HG03108 (cell line): Measurements from ENCODE around the gene TRPM3.

Source experiments
- ATAC-seq: cut with Tn5 transposase; IDR thresholded peaks from one replicate; pipeline ENCODE4 v1.9.1; 2021; ENCODE audit warnings: moderate library complexity; ENCODE audit not compliant: unreplicated experiment

Gene TRPM3

DNA sequence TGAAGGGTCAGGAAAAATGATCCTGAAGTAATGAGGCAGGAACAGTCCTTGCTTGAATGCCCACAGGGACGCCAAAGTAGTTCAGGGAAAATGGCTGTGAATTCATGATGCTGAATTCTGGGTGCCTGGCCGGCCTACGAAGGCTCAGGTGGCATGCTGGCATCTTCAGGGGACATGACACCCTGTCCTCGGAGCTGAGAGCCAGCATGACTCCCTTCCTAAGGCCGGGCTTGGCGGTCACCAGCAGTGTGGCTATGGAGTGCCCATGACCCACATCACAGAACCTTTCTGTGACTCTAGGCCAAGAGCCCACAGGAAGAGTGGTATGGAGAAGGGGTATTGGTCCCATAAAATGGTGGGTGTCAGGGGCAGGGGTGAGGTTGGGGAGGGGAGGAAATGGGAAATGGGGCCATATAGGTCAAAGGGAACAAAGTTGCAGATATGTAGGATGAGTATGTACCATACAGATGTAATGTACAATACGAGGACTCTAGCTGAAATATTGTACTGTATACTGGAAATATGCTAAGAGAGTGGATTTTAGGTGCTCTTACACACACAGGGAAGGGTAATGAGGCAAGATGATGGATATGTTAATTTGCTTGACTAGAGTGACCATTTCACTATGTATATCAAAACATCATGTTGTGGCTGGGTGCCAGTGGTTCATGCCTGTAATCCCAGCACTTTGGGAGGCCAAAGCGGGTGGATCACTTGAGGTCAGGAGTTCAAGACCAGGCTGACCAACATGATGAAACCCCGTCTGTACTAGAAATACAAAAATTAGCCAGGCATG is 504.2 kb downstream of the TRPM3 start:
- no peak for ATAC-seq

DNA sequence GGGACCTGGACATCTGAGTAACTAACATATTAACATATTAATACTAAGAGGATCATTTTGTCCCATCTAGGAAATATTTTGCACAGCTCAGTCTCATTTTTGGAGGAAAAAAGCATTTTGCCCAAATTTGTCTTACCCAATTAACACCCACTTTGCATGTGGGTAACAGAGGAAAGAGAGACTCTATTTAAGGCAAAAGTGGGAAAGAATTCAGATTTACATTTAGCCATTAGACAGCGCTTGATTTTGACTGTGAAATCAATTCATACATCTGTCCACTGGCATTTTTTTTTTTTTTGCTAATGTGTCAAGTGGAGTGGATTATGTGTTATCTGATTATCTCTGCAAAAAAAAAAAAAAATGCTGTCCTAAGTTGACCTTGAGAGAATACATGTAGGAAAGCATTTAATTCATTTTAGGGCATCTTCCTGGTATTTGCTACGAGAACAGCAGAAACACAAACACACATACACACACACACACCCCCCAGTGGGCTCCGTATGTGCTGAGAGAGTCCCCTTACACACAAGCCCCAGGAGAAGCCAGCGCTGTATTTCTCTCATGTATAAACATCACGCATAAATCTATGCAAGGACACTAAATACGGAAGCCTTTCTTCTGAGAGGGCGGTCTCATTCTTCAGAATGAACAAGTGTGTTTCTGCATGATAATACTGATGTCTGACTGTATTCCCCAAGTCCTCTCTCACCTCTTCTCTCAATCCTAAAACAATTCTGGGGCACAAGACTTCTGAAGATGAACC is 505.0 kb downstream of the TRPM3 start:
- ATAC-seq: no peak

DNA sequence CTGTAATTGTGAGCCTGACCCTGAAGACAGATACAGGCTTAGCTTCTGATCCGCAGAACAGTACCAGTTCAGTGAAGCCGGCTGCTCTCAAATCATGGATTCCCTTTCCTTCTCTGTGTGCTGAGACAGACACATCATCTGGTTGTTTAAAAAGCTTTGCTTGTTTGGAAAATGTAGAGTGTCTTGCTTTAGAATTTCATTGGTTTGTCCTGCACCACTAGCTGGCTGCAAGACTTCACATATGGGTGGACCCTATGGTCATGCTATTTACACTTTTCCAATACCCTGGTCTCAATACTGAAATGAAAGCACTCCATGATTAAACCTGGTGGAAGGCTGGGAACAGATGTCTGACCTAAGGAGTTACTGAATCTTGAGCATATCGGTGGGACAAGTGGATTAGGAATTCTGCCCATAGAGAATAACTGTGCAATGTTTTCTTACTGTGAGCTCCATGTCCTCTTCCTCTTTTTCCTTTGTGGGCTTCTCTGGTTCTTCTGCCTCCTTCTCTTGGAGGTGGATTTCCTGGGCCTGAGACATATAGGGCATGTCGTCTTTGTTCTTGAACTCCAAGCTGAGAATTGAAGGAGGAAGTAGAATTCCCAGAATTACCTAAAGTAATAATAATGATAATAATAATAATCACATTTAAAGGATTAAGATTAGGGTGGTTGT is 505.8 kb downstream of the TRPM3 start:
- ATAC-seq: no peak

DNA sequence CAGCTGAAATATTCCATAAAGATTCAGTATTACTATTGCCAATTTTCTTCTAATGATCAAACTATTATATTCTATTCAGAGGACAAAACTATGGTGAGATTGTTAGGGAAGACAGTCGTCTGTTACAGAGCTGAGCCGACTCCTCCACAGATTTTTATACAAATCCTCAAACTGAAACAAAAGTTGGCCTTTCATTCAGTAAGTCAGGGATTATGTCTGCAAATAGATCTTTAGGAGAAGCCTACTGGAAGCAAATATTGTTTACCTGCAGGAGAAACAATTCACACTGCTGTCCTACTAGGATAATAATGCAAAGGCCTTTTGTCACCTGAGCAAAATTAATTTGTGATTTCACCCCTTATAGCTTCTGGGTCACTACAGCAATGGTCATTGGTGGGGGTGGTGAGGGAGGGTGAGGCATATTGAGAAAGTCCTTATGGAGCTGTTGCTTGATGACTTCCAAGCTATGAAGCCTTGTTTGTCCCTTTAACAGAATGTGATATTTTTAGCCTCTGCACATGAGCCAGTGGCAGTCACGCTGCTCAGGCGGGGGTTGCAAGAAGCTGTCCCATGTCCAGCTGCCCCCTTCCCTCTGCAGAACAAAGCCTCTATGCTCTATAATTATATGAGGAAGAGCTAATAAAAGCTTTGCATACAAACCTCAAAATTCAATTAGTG is 506.5 kb downstream of the TRPM3 start:
- ATAC-seq: no peak

DNA sequence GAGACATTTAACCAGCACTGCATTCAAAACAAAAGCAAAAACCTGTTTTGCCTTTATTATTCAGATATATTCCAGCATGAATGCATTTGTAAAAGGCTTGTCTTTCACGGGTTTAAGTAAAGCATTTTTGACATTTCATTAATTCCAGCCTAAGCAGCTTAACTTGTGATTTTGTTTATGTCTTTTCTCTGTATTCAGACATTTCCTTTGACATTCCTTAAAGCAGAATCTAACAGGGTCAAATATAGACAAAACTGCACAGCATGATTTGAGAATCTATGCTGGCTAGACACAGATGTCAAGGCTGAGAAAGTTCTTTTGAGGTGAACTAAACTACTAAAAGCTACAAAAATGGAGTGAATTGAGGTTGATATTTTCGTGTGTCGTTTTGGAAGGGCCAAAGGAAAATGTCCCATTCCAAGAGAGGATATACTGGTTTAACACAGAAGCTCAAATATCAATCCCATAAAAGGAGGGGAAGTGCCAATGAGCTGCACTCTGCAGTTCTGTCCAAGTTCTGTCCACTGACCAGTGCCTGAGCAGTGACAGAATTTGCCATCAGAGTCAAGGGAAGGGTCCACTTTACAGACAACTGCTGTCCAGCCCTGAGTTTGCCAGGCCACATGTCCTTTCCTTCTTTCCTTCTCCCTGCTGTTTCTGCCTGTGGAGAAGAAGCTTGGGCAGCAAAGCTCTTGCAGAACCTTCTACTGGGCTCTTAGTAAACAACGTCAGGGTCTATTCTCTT is 508.2 kb downstream of the TRPM3 start:
- ATAC-seq: no peak

DNA sequence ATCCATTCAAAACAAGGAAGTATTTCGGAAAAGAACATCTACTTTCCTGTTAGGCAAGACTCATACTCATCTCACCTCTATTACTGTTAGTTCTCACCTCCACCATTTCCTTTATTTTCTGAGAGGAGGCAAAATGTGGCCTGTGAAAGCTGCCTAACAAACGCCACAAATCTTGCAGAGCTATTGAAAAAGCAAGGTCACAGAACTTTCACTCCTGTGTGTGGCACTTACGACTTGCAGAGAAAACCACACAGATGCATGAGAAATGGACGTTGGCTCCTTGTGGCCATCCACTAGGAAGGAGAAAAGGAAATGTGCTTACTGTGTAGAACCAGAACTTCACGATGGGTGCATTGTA is 511.2 kb downstream of the TRPM3 start:
- no peak for ATAC-seq

DNA sequence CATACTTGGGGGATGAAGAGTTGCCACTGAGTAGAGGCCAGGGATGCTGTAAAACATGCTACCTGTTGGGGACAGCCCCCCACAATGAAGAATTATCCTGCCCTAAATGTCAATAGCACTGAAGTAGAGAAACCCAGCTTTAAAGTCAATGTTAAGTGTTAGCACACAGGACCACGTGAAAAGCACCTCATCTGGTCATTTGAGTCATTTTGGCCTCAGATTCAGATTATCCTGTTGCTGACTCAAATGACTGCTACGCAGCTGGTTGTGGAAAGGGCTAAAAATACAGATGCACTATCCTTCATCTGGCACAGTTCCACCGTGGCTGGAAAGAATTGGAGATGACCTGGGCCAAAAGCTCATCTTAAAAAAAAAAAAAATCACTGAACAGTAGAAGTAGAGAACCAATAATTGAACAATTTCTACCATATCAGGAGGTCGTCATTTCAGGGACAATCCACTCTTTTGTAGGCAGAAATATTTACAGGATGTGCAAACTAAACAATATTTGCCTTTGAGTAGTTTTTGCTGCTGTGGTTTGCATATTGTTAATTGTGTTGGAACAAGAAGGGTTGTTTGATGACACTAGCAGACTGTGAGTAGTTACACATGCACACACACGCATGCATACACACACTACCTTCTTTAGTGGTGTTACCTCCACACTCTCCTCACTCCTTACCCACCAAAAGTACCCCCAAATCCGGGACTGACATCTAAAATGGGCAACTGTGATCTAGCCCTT is 511.7 kb downstream of the TRPM3 start:
- no peak for ATAC-seq

DNA sequence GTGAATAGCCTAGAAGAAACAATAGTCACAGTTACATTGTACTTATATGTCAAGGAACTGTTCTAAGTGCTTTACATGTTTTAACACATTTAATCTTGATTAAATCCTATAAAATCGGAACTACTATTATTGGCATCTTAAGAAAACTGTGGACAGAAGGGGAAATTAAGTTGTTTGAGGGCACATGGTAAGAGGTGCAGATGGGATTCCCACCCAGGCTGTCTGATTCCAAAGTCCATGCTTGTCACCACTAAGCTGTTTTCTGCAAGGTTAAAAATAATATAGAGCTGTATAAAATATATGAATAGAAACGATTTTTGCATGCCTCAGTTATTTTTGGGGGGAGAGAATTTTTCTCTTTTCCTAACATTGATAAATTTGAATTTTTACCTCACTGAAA is 512.4 kb downstream of the TRPM3 start:
- no peak for ATAC-seq

DNA sequence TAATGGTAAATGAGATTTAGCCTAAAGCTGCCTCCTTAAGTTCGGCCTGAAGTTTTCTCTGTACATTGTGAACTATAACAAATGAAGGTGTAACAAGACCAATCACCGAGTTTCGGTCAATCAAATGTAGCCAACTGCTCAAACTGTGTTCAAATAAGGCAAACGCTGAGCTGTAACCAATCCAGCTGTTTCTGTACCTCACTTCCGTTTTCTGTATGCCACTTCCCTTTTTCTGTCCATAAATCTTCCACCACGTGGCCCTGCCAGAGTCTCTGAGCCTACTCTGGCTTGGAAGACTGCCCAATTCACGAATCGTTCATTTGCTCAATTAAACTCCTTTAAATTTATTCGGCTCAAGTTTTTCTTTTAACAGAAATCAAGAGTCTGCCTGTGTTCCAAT is 513.5 kb downstream of the TRPM3 start:
- ATAC-seq: no peak

DNA sequence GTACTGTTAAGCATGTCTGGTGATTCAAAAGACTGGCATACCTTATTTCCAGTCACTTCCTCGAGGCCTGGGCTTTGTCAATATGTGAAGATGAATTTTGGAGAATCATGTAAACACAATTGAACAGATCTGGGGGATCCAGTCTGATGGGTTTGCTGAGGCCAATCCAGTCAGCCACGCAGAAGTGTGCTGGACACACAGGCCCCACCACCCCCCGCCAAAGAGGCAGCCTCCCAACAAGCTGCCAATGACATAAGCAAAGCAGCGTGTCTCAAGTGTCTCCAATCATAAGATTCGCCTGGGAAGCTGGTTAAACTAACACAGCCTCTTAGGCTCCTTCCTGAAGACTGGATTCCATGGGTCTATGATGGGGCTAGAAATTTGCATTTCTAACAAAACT is 514.1 kb downstream of the TRPM3 start:
- ATAC-seq: no peak

DNA sequence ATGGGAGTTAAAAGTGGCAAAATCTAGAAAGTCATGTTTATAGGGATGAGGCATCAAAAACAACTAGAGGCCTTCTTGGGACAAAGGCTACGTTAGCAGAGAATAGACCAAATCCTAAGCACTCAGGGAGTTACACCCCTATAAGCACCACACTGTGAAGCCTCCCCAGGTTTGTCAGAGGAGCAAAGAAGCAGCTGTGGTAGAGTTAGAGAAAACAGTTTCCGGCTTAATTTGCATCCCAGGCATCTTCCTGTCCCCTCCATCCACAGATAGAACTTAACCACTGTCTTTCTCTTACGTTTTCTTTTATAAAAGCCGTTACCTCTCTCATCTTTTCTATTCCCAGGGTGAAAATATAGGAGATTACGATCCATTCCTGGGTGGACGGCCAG is 518.4 kb downstream of the TRPM3 start:
- no peak for ATAC-seq

DNA sequence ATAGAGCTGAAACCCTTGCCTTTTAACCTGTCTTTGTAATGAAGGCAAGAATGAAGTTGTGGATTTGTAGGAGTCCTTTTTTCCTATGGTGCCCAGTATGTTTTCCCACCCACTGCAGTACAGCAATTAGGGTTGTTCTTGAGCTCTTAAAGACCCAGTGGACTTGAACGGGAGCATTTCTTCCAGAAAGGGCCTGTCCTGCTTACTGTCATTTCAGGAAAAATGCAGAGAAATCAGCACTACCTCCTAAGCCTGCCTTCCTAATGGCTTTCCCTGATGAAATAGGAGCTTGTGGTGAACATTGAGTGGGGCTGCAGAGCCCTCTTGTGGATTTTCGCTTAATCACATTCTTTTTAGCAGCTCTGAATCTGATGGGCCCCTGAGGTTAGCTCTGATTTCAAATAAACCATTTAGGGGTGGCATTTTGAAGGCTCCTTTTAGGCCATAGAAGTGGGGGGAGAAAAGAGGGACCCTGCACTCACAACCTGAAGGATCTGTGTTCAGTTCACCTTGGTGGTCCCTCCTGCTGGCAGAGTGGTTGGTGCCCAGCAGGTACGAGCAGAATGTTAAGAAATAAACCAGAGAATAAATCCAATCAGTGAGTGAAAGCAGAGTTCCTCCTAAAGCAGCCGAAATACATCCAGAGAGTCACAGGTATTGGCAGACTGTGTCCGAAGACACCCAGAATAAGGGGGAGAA is 519.0 kb downstream of the TRPM3 start:
- ATAC-seq: peak; percentile 50

DNA sequence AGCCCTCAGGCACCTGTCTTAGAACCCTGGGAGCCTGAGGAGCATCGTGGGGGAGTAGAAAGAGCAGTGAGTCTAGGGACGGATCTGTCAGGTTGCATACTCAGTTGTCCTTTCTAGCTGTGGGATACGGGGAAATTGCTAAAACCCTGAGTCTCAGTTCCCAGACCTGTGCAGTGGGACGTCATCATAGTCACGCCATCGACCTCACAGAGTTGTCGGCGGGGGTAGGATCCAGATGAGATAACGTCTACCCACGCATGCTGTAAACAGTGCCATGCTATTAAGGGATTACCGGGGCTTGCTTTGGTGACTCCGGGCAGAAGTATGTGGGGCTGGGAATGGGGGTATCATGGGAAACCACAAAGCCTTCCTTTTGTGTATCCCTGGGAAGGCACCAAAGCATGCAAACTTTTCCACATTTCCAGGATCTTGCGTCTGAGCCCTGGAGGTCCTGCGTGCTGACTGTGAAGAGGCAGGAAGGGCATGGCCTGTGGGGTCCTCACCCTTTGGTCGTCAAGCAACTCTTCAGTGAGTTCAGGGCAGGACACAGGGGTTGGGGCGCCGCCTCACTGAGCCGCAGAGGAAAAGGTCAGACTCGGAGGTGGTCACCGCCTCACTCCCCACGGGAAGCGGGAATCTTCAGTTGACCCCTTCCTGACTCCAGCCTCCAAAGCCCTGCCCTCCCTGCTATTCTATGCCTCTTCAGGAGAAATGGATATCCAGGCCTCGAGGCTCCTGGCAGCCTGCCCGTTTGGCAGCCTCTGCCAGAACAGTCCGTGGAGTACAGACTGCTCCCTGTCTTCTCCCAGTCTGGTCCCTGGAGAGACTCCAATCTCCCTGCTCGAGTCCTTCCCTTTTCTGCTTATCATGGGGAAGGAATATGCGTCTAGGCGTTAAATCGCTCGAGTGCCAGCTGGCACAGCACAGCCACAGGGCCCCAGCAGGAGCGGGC is 520.1 kb downstream of the TRPM3 start:
- ATAC-seq: no peak

DNA sequence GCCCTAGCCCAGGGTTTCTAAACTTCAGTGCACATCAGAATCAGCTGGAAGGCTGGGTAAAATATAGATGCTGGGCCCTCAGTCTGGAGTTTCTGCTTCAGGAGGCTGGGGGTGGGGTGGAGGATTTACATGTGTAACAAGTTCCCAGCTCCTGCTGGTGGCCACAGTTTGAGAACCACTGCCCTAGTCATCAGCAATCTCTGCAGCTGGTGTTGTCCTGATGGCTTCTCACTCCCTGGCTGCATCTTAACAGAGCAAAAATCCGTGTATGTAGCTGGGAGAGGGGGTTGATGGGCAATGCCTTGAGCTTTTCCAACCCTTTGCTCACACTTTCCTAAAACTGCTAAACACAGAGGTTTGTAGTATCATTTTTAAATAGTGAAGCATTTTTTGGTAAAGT is 520.9 kb downstream of the TRPM3 start:
- no peak for ATAC-seq

DNA sequence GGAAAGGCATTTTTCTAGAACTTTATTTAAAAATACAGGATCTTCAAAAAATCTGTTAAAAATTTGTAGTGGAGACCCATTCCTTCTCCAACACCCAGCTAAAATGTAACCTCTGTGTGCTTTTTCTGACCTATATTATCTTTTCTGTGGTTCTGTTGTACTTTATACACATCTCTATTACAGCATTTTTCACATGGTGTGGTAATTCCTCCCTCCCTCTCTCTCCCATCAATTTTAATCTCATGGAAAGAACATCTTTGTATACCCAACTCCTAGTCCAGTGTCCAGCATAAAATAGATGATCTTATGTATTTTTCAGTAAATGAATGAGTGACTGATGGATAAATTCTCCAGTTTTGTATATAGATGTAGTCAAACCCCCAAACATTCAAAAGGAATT is 523.5 kb downstream of the TRPM3 start:
- no peak for ATAC-seq

DNA sequence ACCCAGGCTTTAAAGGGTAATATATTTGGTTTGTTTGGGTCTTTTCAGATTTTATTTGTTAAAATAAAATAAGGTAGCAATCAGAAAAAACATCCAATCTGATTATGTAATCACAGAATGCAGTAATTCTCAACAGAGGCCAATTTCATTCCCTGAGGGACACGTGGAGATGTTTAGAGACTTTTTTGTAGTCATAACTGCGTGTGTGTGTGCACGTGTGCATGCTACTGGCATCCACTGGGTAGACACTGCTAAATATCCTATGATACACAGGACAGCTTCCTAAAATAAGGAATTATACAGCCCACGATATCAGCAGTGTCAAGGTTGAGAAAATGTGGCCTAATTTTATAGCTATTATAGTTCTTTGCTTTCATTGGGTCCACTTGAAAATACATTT is 526.2 kb downstream of the TRPM3 start:
- no peak for ATAC-seq

DNA sequence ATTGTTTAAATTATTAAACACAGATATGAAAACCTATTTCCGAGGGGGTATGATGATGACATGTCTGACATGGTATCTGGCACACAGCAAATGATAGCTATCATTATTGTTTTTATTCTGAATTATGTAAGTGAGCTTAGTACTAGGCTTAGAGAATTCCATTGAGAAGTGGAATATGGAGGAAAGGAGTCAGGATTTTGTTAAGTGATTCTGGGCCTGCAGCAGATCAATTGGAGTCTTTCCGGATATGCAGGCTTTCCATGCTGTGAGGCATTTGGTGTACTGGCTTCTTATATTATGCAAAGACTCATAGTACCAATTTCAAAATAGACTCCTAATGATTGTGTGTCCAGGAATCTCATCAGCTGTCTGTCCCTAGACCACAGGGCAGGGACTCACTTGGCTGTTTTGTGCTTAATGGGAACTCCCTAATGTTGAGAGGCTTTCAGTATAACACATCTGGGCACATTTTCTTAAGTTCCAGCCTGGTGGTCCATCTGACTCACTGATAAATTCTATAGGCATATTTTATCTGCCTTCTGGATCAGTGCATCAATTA is 527.0 kb downstream of the TRPM3 start:
- ATAC-seq: no peak

DNA sequence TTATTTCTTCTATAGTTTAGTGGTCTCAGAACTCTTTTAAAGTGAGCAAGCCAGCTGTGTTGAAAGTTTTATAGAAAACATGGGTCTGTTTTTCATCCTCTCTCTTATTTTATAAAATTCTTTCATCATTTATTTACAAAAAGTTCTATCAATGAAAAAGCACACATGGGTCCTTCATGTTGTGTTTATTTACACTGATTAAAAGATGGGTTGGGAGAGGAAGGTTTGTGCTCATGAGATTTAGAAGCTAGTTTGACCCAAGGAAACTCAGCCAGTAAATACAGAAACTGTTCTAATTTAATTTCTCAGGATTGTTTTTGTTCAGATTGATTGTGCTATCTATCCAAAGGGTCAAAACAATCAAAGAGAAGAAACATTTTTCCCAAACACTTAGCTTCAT is 528.2 kb downstream of the TRPM3 start:
- ATAC-seq: no peak
